Mesodermal cell (in vitro differentiated cells): Measurements from ENCODE around the gene SPCS2.

ENCODE experiments used
- H3K27ac ChIP-seq: 2 replicates; pipeline ENCODE4 v1.7.0; 2013; ENCODE audit warnings: mild to moderate bottlenecking, low read depth, low read length, moderate library complexity; ENCODE audit not compliant: severe bottlenecking
- H3K36me3 ChIP-seq: 2 replicates; pipeline ENCODE4 v1.7.1; 2013; ENCODE audit warnings: mild to moderate bottlenecking, low read length, moderate library complexity; ENCODE audit not compliant: control insufficient read depth, insufficient read depth
- H3K4me1 ChIP-seq: one replicate; pipeline ENCODE4 v1.7.1; 2013; ENCODE audit warnings: mild to moderate bottlenecking, low read length; ENCODE audit not compliant: insufficient read depth, control insufficient read depth, poor library complexity, severe bottlenecking
- H3K4me3 ChIP-seq: 2 replicates; pipeline ENCODE4 v1.7.0; 2013; ENCODE audit warnings: low read length, control low read depth, mild to moderate bottlenecking; ENCODE audit not compliant: insufficient read depth, poor library complexity, severe bottlenecking; ENCODE audit errors: extremely low read depth
- H3K9me3 ChIP-seq: 2 replicates; pipeline ENCODE4 v1.7.1; 2013; ENCODE audit warnings: mild to moderate bottlenecking, low read length, moderate library complexity; ENCODE audit not compliant: control insufficient read depth
- WGBS, 2 experiments: methylation state at CpG; one replicate each; pipeline ENCODE4 v1.1.5; 2013; ENCODE audit warnings: missing lambda C conversion rate in 2 of 2; ENCODE audit not compliant: insufficient coverage in 2 of 2; 5-methylcytosine and 5-hydroxymethylcytosine counted together

SPCS2 gene

GRCh38 chr11:74932169-74932568 lies 16.9 kb upstream of the SPCS2 start:
- H3K36me3 ChIP-seq, result peaks cover 36% of the 10 kb centered on the region
- H3K4me3 ChIP-seq, result no peak overlapping the region
- no peak overlapping the region for H3K27ac ChIP-seq
- 80% methylated on average over 1 of the region's 5 CpGs; no CpG with 5 or more reads in 1 of the 2 experiments for WGBS, 2 experiments
- peaks cover 5% of the 10 kb centered on the region for H3K4me1 ChIP-seq
- H3K9me3 ChIP-seq, result no peaks in the 10 kb centered on the region

- H3K4me1 ChIP-seq, result peaks cover 5% of the 10 kb centered on the region
- peaks cover 36% of the 10 kb centered on the region for H3K36me3 ChIP-seq
- H3K9me3 ChIP-seq, result no peaks in the 10 kb centered on the region
- no peak overlapping the region for H3K27ac ChIP-seq
- no CpG with 5 or more reads among the region's 2 CpGs for WGBS, 2 experiments
- no peak overlapping the region for H3K4me3 ChIP-seq
Measured at GRCh38 chr11:74932797-74933196, 16.3 kb upstream of the SPCS2 start.

GRCh38 chr11:74933765-74934164 lies 15.3 kb upstream of the SPCS2 start:
- H3K4me3 ChIP-seq, result no peak overlapping the region
- H3K36me3 ChIP-seq, result peaks cover 34% of the 10 kb centered on the region
- WGBS, 2 experiments, result 94% methylated on average over 2 of the region's 2 CpGs; no CpG with 5 or more reads in 1 of the 2 experiments

GRCh38 chr11:74935285-74935684 lies 13.8 kb upstream of the SPCS2 start:
- Histone ChIP-seq H3K36me3 (peaks cover 29% of the 10 kb centered on the region), H3K4me1 (peaks cover 8% of the 10 kb centered on the region), H3K27ac (no peak overlapping the region), H3K9me3 (no peaks in the 10 kb centered on the region), H3K4me3 (no peak overlapping the region)
- WGBS, 2 experiments, result 91 to 100% methylated on average over 1 of the region's 2 CpGs

More at GRCh38 chr11:74933765-74934164, 15.3 kb upstream of the SPCS2 start:
- Histone ChIP-seq H3K4me1 (peaks cover 8% of the 10 kb centered on the region), H3K9me3 (no peaks in the 10 kb centered on the region), H3K27ac (no peak overlapping the region)

GRCh38 chr11:74936087-74936486 lies 13.0 kb upstream of the SPCS2 start:
- WGBS, 2 experiments, result 94 to 100% methylated on average over 1 to 2 of the region's 2 CpGs
- peaks cover 36% of the 10 kb centered on the region for H3K36me3 ChIP-seq
- H3K27ac ChIP-seq, result no peak overlapping the region
- no peak overlapping the region for H3K4me3 ChIP-seq
- H3K9me3 ChIP-seq, result no peaks in the 10 kb centered on the region
- H3K4me1 ChIP-seq, result peaks cover 8% of the 10 kb centered on the region

- H3K4me3 ChIP-seq, result no peak overlapping the region
- WGBS, 2 experiments, result 98 to 100% methylated on average over 2 to 4 of the region's 5 CpGs
- peaks cover 36% of the 10 kb centered on the region for H3K36me3 ChIP-seq
- no peak overlapping the region for H3K27ac ChIP-seq
- no peaks in the 10 kb centered on the region for H3K9me3 ChIP-seq
- H3K4me1 ChIP-seq, result peaks cover 8% of the 10 kb centered on the region
Measured at GRCh38 chr11:74936976-74937375, 12.1 kb upstream of the SPCS2 start.

- Histone ChIP-seq H3K9me3 (no peaks in the 10 kb centered on the region), H3K36me3 (peaks cover 36% of the 10 kb centered on the region), H3K4me1 (peaks cover 5% of the 10 kb centered on the region), H3K4me3 (no peak overlapping the region), H3K27ac (no peak overlapping the region)
- WGBS, 2 experiments, result 88 to 100% methylated on average over 1 of the region's 5 CpGs
Measured at GRCh38 chr11:74937696-74938475, 11.2 kb upstream of the SPCS2 start.

- peaks cover 7% of the 10 kb centered on the region for H3K4me1 ChIP-seq
- H3K27ac ChIP-seq, result no peak overlapping the region
- H3K9me3 ChIP-seq, result no peaks in the 10 kb centered on the region
- no peak overlapping the region for H3K4me3 ChIP-seq
- peaks cover 14% of the 10 kb centered on the region for H3K36me3 ChIP-seq
Measured at GRCh38 chr11:74941492-74941891, 7.6 kb upstream of the SPCS2 start.

- WGBS, 2 experiments, result 89 to 95% methylated on average over 5 of the region's 5 CpGs
- Histone ChIP-seq H3K27ac (no peak overlapping the region), H3K4me3 (no peak overlapping the region), H3K4me1 (peaks cover 7% of the 10 kb centered on the region), H3K36me3 (peaks cover 12% of the 10 kb centered on the region), H3K9me3 (no peaks in the 10 kb centered on the region)
Measured at GRCh38 chr11:74942073-74942759, 6.8 kb upstream of the SPCS2 start.

- peaks cover 24% of the 10 kb centered on the region for H3K36me3 ChIP-seq
- H3K27ac ChIP-seq, result peak overlapping the region; percentile 76
- peak overlapping the region; percentile 98 for H3K4me3 ChIP-seq
- WGBS, 2 experiments, result 0 to 5% methylated on average over 5 of the region's 9 CpGs
- H3K9me3 ChIP-seq, result no peaks in the 10 kb centered on the region
- peaks cover 5% of the 10 kb centered on the region for H3K4me1 ChIP-seq
Measured at GRCh38 chr11:74948546-74948897, 544 bp upstream of the SPCS2 start.

- H3K27ac ChIP-seq, result peak overlapping the region; percentile 76
- no peaks in the 10 kb centered on the region for H3K9me3 ChIP-seq
- H3K36me3 ChIP-seq, result peaks cover 35% of the 10 kb centered on the region
- H3K4me1 ChIP-seq, result peaks cover 5% of the 10 kb centered on the region
- H3K4me3 ChIP-seq, result peak overlapping the region; percentile 98
- 0% methylated on average over 1 to 2 of the region's 6 CpGs for WGBS, 2 experiments
Measured at GRCh38 chr11:74949753-74950137, 679 bp downstream of the SPCS2 start.
